HG03280 (cell line): Measurements from ENCODE around the gene CACNA1G.

Experiments used
- ATAC-seq: cut with Tn5 transposase; IDR thresholded peaks from one replicate; pipeline ENCODE4 v1.9.1; 2021; ENCODE audit warnings: mild to moderate bottlenecking, moderate library complexity; ENCODE audit not compliant: unreplicated experiment

CACNA1G gene

DNA sequence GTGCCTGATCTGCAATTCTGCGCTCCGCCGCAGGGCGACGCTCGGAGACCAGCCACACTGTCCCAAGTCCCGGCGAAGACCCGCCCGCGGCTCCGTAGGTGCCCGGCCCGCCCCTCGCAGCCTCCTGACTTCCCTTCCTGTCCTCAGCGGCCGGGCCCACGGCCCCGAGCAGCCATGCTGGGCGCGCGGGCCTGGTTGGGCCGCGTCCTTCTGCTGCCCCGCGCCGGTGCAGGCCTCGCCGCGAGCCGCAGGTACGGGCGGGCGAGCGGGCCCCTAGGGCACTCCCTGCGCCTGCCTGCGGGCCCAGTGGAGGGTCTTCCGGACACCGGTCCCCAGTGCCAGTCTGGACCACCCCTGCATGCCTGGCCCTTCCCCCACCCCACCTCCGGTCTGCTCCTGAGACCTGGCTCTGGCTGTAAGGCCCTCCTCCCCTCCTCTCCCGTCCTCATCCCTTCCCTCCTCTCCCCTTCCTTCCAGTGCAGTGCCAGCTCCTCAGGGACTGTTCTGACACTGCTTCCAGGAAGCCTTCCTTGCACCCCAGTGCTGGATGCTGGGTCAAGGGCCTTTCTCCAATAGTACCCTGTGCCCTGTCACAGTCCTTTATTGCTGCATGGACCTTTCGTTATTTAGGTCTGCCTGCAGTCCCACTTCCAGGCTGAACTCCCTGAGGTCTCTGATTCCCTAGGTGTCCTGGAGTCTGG lies 13.3 kb upstream of the CACNA1G start, which contains the start of gene SPATA20:
SPATA20 (plus strand) TSS at position 140 of the 701 bp plus-strand sequence; CDS start at position 175, 35 bp downstream.
- peak; percentile 68 for ATAC-seq

DNA sequence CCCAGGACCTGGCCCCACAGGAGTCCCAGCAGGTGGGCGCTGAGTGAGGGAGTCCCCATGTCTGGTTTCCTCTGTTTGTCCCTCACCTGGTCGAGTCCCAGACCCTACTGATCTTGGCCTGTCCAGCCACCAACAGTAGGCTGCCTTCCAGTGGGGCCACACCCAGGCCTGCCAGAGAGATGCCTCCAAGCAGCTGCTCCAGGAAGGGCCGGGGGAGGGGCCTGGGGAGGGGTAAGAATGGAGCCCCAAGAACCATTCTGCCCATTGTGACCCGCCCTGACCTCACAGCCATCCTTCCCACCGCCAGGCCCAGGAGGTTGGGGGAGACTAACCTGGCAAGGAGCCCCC lies 12.8 kb upstream of the CACNA1G start:
- ATAC-seq = no peak

DNA sequence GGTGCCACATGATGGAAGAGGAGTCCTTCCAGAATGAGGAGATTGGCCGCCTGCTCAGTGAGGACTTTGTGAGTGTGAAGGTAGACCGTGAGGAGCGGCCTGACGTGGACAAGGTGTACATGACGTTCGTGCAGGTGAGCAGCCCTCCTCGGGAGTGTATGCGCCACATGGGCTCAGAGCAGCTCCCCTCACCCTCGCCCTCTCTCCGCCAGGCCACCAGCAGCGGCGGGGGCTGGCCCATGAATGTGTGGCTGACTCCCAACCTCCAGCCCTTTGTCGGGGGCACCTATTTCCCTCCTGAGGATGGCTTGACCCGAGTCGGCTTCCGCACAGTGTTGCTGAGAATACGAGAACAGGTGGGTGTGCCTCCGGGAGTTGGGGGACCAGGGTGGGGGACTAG lies 11.7 kb upstream of the CACNA1G start:
- ATAC-seq = no peak

DNA sequence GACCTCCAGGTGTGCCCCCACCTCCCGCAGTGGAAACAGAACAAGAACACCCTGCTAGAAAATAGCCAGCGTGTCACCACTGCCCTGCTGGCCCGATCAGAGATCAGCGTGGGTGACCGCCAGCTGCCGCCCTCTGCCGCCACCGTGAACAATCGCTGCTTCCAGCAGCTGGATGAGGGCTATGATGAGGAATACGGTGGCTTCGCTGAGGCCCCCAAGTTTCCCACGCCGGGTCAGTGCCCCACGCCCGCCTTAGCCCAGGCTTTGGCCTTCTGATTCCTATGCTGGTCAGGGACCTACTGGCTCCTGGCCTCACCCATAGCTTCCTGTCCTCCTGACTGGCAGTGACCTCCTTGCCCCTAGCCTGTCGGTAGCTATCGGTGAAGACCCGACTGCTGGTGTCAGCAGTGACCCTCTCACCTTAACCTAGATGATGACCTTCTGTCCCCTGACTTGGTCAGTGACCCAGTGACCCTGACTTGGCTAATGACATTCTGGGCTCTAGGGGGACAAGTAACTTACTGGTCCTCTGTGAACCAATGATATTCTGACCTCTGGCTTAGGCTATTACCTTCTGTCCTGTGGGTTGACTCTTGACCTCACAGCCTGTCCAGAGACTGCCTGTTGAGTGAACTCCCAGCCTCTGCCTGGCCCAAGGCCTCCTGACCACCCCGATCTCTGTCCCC lies 11.1 kb upstream of the CACNA1G start:
- no peak for ATAC-seq

DNA sequence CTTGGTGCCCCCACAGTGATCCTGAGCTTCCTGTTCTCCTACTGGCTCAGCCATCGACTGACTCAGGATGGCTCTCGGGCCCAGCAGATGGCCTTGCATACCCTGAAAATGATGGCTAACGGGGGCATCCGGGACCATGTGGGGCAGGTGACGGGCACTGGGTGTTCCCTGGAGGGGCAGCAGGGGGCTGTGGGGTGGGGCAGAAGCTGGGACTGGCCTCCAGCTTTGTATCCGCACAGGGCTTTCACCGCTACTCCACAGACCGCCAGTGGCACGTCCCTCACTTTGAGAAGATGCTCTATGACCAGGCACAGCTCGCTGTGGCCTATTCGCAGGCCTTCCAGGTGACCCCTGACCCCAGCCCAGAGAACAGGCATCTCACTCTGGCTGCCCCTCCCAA lies 10.5 kb upstream of the CACNA1G start:
- ATAC-seq = no peak

DNA sequence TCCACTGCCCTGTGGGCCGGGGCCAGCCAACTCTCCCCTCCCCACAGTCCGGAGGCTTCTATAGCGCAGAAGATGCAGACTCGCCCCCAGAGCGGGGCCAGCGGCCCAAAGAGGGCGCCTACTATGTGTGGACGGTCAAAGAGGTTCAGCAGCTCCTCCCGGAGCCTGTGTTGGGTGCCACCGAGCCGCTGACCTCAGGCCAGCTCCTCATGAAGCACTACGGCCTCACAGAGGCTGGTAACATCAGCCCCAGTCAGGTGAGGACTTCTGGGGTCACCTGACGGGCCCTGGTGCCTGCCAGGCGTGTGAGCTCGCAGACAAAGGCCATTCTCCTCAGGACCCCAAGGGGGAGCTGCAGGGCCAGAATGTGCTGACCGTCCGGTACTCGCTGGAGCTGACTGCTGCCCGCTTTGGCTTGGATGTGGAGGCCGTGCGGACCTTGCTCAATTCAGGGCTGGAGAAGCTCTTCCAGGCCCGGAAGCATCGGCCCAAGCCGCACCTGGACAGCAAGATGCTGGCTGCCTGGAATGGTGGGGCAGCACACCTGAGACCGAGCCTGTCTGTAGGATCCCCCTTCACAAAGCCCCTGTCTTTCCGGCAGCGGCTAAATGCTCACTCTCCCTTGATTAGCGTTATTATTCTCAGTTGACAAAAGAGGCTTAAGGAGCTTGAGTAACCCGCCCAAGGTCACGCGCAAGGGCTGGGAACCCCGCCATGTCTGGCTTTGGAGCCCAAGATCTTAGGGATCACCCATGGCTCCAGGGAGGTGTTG lies 9.7 kb upstream of the CACNA1G start:
- no peak for ATAC-seq

DNA sequence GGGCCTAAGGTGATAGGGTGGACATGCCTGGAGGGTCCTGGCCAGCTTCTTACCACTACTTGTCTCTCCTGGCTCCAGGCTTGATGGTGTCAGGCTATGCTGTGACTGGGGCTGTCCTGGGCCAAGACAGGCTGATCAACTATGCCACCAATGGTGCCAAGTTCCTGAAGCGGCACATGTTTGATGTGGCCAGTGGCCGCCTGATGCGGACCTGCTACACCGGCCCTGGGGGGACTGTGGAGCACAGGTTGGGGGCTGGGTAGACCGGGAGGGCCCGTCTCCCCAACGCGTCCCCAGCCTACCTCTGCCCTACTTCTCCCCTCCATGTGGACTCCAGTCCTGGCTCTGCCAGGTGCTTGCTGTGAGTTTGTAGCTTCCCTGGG lies 9.1 kb upstream of the CACNA1G start:
- no peak for ATAC-seq

DNA sequence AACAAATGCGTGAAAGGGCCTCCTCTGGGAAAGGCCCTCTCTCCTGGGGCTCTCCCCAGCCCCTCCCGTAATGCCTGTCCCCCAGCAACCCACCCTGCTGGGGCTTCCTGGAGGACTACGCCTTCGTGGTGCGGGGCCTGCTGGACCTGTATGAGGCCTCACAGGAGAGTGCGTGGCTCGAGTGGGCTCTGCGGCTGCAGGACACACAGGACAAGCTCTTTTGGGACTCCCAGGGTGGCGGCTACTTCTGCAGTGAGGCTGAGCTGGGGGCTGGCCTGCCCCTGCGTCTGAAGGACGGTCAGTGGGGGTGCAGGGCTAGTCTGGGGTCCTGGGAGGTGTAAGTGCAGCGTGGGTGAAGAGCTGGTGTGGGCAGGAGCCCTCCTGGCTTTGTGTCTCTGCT lies 8.6 kb upstream of the CACNA1G start:
- ATAC-seq = no peak

DNA sequence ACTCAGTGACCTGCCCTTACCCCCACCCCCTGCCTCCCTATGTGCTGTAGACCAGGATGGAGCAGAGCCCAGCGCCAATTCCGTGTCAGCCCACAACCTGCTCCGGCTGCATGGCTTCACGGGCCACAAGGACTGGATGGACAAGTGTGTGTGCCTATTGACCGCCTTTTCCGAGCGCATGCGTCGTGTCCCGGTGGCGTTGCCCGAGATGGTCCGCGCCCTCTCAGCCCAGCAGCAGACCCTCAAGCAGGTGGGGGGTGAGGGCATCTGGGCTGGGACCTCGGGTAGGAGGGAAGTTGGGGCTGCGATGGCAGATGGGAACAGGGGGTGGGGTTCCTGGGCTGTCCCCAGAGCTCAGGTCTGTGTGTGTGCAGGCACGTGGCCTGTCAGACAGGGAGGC lies 6.3 kb upstream of the CACNA1G start:
- no peak for ATAC-seq

DNA sequence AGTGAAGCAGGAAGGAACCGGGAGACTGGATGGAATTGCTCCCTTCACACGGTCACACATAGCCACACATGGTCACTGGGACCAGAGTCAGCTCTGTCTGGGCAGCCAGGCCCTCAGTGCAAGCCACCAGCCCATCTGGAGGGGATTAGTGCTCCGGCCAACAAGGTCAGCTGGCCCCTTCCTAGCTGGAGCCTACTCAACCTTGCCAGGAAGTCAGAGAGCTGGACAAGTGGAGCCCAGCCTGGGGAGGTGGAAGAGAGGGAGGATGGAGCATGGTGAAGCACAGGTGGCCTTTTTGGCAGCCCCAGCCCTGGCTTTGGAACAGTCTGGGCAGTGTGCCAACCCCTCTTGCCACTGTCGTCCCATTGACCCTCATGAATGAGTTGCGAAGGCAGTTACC lies 3.7 kb upstream of the CACNA1G start:
- ATAC-seq = no peak

DNA sequence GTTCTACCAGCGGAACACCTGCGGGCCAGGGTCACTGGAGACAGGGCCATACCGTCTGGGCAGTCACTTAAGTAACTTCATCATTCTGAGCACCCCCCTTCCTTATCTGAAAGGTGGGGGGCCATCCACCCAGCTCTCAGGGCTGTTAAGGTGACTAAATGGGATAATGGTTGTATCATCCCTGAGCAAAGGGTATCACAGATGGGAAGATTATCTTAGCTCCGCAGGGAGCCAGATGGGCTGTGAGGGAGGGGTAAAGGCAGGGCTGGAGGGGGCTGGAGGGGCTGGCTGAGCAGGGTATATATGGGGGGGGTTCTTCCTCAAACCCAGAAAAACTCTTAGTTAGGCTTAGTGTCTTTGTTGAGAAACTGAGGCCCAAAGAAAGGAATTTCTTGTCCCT lies 2.9 kb upstream of the CACNA1G start:
- ATAC-seq = no peak

DNA sequence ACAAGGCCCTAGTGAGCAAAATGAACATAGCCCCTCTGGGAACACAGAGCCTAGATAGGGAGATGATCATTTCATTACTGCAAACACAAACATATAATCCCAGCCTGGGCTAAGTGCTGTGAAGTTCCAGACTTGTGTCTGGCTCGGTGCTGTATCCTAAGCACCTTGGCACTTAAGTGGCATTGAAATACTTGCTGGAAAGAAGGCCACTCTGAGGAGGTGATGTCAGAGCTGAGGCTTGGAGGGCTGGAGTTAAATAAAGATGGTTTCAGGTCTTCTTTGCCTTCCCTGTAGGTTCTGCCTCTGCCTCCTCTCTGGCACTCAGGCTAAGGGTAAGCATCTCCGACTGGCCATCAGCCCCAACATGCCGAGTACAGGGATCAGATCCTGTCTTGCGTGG lies 2.4 kb upstream of the CACNA1G start:
- ATAC-seq = no peak

DNA sequence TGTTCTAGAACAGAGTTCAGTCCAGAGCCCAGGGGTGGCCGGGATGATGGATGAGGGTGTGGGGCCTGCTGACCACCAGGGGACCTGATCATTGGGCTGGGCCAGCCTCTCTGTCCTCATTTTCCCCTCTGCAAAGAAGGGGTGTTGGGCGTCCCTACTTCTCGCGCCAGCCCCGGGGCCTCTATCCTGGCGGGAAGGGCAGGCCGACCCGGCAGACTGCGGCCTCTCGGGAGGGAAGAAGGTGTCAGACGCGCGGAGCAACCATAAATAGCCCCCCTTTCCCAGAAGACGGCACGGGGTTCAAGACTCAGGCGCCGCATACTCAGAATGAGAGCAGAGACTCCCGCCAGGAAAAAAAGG lies 2.0 kb upstream of the CACNA1G start:
- ATAC-seq = no peak

DNA sequence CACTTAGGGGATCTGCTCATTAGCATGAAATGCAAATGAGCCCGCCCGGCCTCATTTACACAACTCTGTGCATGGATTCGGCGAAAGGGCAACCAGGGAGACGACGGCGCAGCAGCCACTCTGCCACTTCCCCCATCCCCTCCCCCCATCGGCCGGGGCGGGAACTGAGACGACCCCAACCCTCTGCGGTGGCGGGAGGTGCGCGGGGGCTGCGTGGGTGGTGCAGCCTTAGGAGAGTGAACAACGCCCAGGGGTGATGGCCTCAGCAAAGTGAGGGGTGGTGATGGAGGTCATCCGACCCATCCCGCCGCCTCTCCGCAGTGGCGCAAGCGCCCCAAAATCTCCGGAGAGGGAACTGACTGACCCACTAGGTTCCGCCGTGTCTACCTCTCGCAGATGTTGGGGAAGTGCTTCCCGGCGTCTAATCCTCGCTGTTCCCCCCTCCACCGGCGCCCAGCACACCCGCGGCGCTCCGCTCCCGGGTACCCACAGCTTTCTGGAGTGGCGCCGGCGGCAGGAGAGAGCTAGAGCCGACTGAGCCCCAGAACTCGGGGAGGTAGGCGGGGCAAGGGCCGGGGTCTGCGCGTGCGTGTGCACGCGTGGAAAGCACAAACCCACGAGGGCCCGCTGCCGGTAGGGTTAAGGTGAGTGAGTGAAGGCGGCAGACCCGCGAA lies 1.4 kb upstream of the CACNA1G start:
- ATAC-seq = no peak

DNA sequence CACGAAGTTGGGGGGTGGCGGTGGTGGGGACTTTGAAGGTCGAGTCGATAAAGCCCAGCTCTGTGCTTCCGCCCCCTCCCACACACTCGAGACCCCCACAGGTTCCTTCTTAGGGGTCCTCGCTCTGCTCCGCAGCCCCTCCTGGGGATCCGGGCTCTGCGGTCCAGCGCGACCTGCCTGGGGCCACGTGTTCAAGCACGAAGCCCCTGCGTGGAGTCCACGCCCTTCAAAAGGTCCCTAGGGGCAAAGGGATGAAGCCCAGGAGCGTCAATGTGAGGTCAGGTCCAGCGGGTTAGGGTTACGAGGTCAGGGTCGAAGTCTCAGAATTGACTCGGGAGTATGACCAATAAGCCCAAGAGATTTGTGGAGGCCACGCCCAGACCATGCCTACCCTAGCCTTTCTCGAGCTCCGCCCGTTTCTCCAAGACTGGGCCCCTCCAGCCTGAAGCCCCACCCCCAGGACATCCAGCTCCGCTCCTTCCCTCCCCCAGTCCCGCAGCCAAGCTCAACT lies 786 bp upstream of the CACNA1G start:
- no peak for ATAC-seq

DNA sequence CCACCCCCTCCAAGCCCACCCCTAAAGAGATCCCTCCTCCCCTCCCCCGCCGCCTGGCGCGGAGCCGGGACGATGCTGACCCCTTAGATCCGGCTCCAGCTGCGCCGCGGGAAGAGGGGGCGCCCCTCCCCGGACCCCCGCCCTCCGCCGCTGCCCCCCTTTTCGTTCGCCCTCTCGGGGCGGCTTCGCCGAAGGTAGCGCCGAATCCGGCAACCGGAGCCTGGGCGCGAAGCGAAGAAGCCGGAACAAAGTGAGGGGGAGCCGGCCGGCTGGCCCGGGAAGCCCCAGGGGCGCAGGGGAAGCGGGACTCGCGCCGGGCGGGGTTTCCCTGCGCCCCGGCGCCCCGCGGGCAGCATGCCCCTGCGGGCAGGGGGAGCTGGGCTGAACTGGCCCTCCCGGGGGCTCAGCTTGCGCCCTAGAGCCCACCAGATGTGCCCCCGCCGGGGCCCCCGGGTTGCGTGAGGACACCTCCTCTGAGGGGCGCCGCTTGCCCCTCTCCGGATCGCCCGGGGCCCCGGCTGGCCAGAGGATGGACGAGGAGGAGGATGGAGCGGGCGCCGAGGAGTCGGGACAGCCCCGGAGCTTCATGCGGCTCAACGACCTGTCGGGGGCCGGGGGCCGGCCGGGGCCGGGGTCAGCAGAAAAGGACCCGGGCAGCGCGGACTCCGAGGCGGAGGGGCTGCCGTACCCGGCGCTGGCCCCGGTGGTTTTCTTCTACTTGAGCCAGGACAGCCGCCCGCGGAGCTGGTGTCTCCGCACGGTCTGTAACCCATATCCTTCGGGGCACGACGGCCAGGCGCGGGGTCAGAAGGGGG lies 623 bp downstream of the CACNA1G start:
- no peak for ATAC-seq

DNA sequence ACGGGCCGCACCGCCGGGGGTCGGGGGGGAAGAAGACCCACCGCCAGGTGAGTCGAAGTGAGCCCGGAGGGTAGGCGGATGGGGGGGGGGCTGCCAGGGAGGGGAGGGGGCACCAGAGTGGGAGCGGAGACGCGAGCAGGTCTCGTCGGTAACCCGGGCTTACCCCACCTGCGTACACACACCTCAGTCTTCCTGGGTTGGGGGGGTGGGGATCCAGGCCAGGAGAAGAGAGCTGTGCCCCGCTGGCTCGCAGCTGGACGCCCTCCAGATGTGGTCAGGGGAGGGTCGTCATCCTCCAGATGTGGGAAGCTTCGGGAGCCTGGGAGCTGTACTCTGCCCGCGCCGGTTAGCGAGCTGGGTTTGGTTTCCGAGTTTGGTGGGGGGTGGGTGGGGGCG lies 1.2 kb downstream of the CACNA1G start:
- ATAC-seq = no peak

DNA sequence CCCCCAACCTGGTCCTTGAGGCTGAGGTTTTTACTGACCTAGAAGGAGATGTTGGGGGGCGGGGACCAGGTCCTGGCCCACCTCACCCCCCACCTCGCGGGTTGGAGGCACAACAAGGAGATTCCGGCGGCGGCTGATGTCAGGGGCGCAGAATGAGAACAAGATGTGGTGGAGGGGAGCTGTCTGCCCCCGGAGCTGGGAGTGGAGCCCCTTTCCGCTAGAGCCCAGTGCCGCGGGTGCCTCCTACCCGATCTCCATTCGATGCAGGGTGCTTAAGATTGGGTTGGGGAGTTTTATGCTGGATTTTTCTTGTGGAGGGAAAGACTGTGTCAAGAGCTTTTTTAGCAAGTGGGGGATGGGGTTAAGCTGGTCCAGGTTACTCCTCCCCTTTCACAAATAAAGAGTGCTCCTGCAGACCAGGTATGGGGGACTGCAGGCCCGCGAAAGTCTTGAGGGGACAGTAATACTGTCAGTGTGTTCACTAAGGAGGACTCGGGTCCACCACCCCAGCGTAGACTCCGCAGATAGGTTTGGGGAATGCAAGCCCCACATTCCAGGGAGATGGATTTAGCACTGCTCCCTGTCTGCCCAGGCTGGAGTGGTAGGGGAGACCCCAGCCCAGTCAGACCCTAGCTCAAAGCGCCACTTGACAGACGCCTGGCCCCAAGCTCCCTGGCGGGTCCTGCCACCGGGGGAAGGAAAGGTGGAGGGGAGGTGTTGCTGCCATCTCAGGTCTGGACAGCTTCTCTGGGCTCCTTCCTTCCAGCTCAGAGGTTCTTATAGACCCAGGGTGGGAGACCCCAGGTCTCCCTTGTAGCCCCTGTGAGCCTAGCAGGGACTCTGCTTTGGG lies 2.0 kb downstream of the CACNA1G start:
- no peak for ATAC-seq

DNA sequence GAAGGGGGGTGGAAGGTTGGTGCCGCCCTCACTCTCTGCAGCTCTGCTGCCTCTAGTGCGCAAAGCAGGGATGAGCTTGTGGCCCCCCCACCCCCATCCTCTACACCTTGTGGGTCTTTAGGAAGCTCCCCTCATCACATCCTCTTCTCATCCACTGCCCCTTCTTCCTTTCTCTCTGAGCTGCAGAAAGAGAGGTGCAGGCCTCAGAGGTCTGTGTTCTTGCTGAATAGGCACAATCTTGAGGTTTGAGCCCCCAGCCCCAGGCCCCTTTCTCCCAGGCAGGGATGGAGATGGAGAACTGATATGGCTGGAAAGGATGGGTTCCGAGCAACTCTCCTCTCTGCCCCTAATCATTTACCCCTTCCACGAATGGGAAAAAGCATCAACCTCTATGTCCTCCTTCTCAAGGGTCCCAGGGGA lies 2.6 kb downstream of the CACNA1G start:
- ATAC-seq = no peak

DNA sequence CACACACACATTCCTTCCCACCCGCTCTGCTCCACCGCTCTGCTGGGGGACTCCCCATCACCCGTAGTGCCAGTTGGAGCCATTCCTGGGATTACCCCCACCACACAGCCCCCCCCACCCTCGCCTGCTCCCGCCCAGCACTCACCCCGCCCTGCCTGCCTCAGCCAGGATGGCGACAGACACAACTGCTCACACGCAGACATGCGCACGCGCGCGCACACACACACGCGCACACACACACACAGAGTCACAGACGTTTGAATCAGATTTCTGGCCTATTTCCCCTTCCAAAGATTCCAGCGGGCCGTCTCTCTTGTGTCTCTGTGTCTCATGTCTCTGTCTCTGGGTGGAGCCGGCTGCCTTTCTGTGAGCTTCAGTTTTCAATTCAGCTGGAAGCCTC lies 4.4 kb downstream of the CACNA1G start:
- ATAC-seq = no peak
